Upper lobe of left lung (tissue), 6 donors: ENCODE data around the gene CENPX. TPM values are rescaled to one million over a fixed set of nuclear protein-coding genes. Genes with fewer than 3 reads are reported as not detected.

Source experiments
- ATAC-seq, 2 donors: fragments of 200-7000 bp; cut with Tn5 transposase; one replicate each; pipeline ENCODE4 v1.9.1; 2022; ENCODE audit warnings: mild to moderate bottlenecking in 2 of 2, moderate library complexity in 2 of 2; ENCODE audit not compliant: low FRiP score in 2 of 2
- DNase-seq, 2 donors: peaks; one replicate each; pipeline ENCODE4 v3.0.0-alpha.2; 2019 to 2020
- H3K27ac ChIP-seq, 4 donors: fragments of 200-600 bp; sonication (generic); one replicate each; pipeline ENCODE4 v1.5.1; 2016 to 2019
- H3K27me3 ChIP-seq, 4 donors: fragments of 200-600 bp; sonication (generic); one replicate each; pipeline ENCODE4 v1.5.1; 2017 to 2019
- H3K36me3 ChIP-seq, 4 donors: fragments of 200-600 bp; sonication (generic); one replicate each; pipeline ENCODE4 v1.5.1; 2016 to 2019
- H3K4me1 ChIP-seq, 4 donors: fragments of 200-600 bp; sonication (generic); one replicate each; pipeline ENCODE4 v1.5.1; 2018 to 2019
- H3K4me3 ChIP-seq, 4 donors: fragments of 200-600 bp; sonication (generic); one replicate each; pipeline ENCODE4 v1.5.1; 2017 to 2019; ENCODE audit warnings: mild to moderate bottlenecking in 2 of 4, moderate library complexity in 1 of 4
- H3K9me3 ChIP-seq, 4 donors: fragments of 200-600 bp; sonication (generic); one replicate each; pipeline ENCODE4 v1.5.1; 2018 to 2019
- EP300 ChIP-seq, 4 donors: sonication (generic); formaldehyde crosslinking; IDR thresholded peaks; one replicate each; pipeline ENCODE4 v1.5.1; 2017; ENCODE audit warnings: antibody characterized with exemption in 4 of 4, control low read depth in 2 of 4
- POLR2A ChIP-seq, 4 donors: fragments of 450-650 bp; IDR thresholded peaks; one replicate each; pipeline ENCODE4 v1.5.1; 2016 to 2017; ENCODE audit warnings: antibody characterized with exemption in 4 of 4, mild to moderate bottlenecking in 2 of 4
- POLR2AphosphoS5 ChIP-seq, 2 donors: sonication (generic); formaldehyde crosslinking; IDR thresholded peaks; one replicate each; pipeline ENCODE4 v1.5.1; 2017; ENCODE audit warnings: antibody characterized with exemption in 2 of 2
- whole genome bisulfite sequencing, 2 donors: methylation state at CpG; one replicate each; pipeline ENCODE4 v1.1.5; 2017 to 2018; 5-methylcytosine and 5-hydroxymethylcytosine counted together
- total RNA-seq, 6 donors: library from RNA; depleted of rRNA in 4 of 6; stranded (reverse); fragments of >200 nt in 4 of 6; gene quantifications; one replicate each; pipeline versions ENCODE4 v1.1.0 to v1.2.1, GENCODE V29; 2016 to 2021
- TF ChIP-seq, protein P1 (sequence below), 6 experiments: fragments of 450-650 bp in 4 of 6; fragments of 200-600 bp in 2 of 6; sonication (generic) in 2 of 6; IDR thresholded peaks; one replicate each; pipeline ENCODE4 v1.5.1; 2016 to 2019; ENCODE audit warnings: antibody characterized with exemption in 6 of 6
- donor health status: DM: no; HTN: no; CAD: no; lungs with moderate emphysema.
- donor health status: DM: no; HTN: yes; CAD: no; lungs with severe emphysema.

Gene CENPX
- total RNA-seq, 6 donors from 2014 or later = 24.1 to 60.5 (median 47.8) TPM

DNA sequence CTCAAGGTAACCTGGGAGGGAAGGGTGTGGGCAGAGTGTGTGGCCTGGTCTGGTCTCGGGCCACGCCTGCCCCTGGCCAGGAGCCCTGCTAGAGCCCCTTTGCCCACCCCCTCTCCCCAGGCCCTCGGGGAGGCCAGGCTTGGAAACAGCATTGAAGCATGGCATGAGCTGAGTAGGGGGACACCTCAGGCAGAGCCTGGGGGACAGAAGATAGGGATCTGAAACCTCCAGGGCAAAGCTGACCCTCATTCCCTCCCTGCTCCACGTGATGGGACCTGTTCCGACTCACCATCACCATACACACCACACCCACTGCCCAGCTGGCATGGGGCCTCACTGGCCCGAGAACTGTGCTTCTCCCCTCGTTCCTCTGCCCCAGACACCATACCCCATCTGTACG lies 26.4 kb upstream of the CENPX start:
- ATAC-seq (no peak), DNase-seq (no peak)
- WGBS, 2 donors = 97 to 100% methylated on average over 2 to 7 of the region's 8 CpGs
- no peaks in the 10 kb centered on the region for H3K9me3 ChIP-seq
- peaks cover 0 to 35% (median 18%) of the 10 kb centered on the region in 4 donors for H3K36me3 ChIP-seq
- H3K27me3 ChIP-seq = no peaks in the 10 kb centered on the region
- H3K4me1 ChIP-seq = peaks cover 20 to 40% (median 26%) of the 10 kb centered on the region in 4 donors
- H3K27ac ChIP-seq = no peak overlapping the region
- no peak for TF ChIP-seq EP300 (IDR thresholded peaks at IDR 0.05)
- TF ChIP-seq POLR2A (IDR thresholded peaks at IDR 0.05) = no peak
- no peak for TF ChIP-seq POLR2AphosphoS5 (IDR thresholded peaks at IDR 0.05)
- TF ChIP-seq, protein P1, sequence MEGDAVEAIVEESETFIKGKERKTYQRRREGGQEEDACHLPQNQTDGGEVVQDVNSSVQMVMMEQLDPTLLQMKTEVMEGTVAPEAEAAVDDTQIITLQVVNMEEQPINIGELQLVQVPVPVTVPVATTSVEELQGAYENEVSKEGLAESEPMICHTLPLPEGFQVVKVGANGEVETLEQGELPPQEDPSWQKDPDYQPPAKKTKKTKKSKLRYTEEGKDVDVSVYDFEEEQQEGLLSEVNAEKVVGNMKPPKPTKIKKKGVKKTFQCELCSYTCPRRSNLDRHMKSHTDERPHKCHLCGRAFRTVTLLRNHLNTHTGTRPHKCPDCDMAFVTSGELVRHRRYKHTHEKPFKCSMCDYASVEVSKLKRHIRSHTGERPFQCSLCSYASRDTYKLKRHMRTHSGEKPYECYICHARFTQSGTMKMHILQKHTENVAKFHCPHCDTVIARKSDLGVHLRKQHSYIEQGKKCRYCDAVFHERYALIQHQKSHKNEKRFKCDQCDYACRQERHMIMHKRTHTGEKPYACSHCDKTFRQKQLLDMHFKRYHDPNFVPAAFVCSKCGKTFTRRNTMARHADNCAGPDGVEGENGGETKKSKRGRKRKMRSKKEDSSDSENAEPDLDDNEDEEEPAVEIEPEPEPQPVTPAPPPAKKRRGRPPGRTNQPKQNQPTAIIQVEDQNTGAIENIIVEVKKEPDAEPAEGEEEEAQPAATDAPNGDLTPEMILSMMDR (IDR thresholded peaks at IDR 0.05) = no peak
- H3K4me3 ChIP-seq = no peak overlapping the region

DNA sequence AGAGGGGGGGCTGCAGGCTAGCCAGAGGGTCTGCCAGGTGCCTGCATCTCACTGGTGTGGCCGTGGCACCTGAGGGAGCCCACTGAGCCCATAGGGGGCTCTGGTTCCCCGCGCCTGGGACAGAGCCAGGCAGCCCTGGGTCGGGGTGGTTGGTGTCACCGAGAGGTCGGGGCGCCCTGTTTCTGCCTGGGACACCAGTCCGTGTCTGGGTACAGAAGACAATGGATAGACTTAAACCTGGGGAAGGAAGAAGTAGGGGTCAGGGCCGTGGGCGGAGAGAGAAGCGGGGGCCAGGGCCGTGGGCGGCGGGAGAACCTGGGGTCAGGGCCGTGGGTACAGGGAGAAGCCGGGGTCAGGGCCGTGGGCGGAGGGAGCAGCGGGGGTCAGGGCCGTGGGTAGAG lies 25.9 kb upstream of the CENPX start:
- TF ChIP-seq POLR2A (IDR thresholded peaks at IDR 0.05) = no peak
- TF ChIP-seq POLR2AphosphoS5 (IDR thresholded peaks at IDR 0.05) = no peak
- TF ChIP-seq, protein P1 (IDR thresholded peaks at IDR 0.05) = no peak
- no peak for TF ChIP-seq EP300 (IDR thresholded peaks at IDR 0.05)
- peaks cover 0 to 29% (median 13%) of the 10 kb centered on the region in 4 donors for H3K36me3 ChIP-seq
- H3K27me3 ChIP-seq = no peaks in the 10 kb centered on the region
- 89 to 91% methylated on average over 19 to 20 of the region's 20 CpGs for WGBS, 2 donors
- ATAC-seq (no peak), DNase-seq (peak in 1 of 2 donors; percentile 78)
- no peaks in the 10 kb centered on the region for H3K9me3 ChIP-seq
- no peak overlapping the region for H3K27ac ChIP-seq
- peaks cover 20 to 38% (median 24%) of the 10 kb centered on the region in 4 donors for H3K4me1 ChIP-seq
- no peak overlapping the region for H3K4me3 ChIP-seq

DNA sequence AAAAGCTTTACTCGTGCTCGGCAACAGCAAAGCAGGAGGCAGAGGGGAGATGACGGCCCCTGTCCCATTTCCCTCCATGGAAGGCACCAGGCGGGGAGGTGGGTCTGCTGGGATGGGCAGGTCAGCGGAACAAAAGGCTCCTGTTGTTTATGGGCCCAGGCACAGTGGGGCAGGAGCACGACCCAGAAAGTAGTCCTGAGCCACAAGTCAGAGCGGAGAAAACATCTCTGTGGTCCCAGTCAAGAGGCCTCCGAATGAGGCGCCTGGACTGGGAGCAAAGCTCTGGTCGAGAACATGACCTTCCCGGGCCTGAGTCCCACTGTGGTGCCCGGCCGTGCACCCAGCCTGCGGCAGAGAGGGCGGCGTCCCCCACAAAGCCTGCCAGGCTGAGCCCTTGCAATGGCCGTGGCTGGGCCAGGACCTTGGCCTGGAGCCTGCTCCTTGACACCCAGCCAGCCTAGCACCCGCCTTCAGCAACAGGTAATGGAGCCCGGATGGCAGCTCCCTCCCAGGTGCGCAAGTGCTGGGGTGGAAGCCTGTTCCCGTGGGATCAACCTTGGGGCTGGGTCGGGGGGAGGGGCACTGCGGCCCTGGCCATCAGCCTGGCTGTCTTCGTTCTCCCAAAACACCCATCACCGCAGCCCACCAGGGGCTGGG lies 25.4 kb upstream of the CENPX start:
- Histone ChIP-seq H3K36me3 (peaks cover 0 to 29% (median 12%) of the 10 kb centered on the region in 4 donors), H3K9me3 (no peaks in the 10 kb centered on the region)
- peak in 1 of 2 donors; percentile 71 for DNase-seq

DNA sequence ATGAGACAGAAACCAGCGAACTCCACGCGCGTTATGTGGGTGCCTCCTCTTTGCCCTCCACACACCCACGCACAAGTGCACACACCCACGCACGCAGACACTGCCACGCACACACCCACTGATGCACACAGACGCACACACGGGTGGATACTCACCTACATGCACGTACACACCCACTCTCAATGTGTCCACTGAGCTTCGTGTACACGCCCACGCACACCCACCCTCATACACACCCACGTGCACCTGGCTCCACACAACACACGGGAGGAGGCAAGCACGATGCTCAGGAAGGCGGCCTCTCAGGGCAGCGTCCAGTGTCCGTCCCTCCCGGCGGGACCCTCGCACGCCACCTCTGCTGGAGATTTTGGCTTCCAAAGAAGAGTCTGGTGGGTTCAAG lies 24.7 kb upstream of the CENPX start:
- no peaks in the 10 kb centered on the region for H3K9me3 ChIP-seq
- H3K4me3 ChIP-seq = no peak overlapping the region
- no peak for ATAC-seq
- H3K4me1 ChIP-seq = peaks cover 9 to 26% (median 12%) of the 10 kb centered on the region in 4 donors
- DNase-seq = peak in 1 of 2 donors; percentile 72
- 92 to 94% methylated on average over 14 to 24 of the region's 24 CpGs for WGBS, 2 donors
- peaks cover 0 to 29% (median 12%) of the 10 kb centered on the region in 4 donors for H3K36me3 ChIP-seq
- no peak overlapping the region for H3K27ac ChIP-seq
- no peaks in the 10 kb centered on the region for H3K27me3 ChIP-seq
- TF ChIP-seq POLR2A (IDR thresholded peaks at IDR 0.05) = no peak
- no peak for TF ChIP-seq POLR2AphosphoS5 (IDR thresholded peaks at IDR 0.05)
- TF ChIP-seq, protein P1 (IDR thresholded peaks at IDR 0.05) = no peak
- TF ChIP-seq EP300 (IDR thresholded peaks at IDR 0.05) = no peak

More for the DNA sequence above, 25.4 kb upstream of the CENPX start:
- TF ChIP-seq POLR2A (IDR thresholded peaks at IDR 0.05) (no peak), EP300 (IDR thresholded peaks at IDR 0.05) (no peak), POLR2AphosphoS5 (IDR thresholded peaks at IDR 0.05) (no peak)
- TF ChIP-seq, protein P1 (IDR thresholded peaks at IDR 0.05) = no peak
- Histone ChIP-seq H3K27ac (no peak overlapping the region), H3K4me1 (peaks cover 16 to 33% (median 19%) of the 10 kb centered on the region in 4 donors), H3K27me3 (no peaks in the 10 kb centered on the region), H3K4me3 (no peak overlapping the region)
- ATAC-seq = no peak
- WGBS, 2 donors = 91 to 92% methylated on average over 13 to 23 of the region's 25 CpGs
